Stimulated activated CD8-positive, alpha-beta memory T cell treated with anti-CD3 and anti-CD28 coated beads, Interleukin-15, amount 100 ng/mL, for 4 hours (primary cell): ENCODE measurements around the gene YDJC.
"Not testable (repeated sequence)": the region's sequence is repeated elsewhere in the genome, so short reads cannot be mapped to it uniquely, and the experiment has no call there.

Experiments
- DNase-seq, 2 donors: peaks; one replicate each; pipeline ENCODE4 v3.0.0-alpha.2; 2020; ENCODE audit warnings: low read depth in 2 of 2

The YDJC gene

DNA sequence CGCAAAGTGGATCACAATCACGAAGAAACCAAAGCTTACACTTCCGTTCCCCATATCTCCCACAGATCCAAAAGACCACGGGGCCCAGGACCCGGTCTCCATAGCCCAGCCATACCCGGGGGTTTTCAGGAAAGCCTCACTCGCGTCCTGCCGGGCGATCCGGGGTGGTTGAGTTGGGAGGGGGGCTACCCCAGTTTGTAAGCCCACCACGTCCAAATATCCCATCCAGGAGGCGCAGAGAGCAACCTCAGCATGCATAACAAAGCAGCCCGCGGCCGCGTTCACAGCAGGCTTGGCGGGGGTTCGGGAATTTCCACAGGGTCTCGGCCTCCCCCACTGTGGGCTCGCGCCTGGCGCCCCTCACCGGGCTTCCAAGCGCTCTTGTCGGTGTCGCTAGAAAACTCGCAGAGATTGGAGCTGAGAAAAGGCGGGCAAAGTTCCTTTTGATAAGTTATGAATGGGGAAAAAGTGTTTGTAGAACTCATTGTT, 21.7 kb upstream of the YDJC start:
- no peak for DNase-seq

DNA sequence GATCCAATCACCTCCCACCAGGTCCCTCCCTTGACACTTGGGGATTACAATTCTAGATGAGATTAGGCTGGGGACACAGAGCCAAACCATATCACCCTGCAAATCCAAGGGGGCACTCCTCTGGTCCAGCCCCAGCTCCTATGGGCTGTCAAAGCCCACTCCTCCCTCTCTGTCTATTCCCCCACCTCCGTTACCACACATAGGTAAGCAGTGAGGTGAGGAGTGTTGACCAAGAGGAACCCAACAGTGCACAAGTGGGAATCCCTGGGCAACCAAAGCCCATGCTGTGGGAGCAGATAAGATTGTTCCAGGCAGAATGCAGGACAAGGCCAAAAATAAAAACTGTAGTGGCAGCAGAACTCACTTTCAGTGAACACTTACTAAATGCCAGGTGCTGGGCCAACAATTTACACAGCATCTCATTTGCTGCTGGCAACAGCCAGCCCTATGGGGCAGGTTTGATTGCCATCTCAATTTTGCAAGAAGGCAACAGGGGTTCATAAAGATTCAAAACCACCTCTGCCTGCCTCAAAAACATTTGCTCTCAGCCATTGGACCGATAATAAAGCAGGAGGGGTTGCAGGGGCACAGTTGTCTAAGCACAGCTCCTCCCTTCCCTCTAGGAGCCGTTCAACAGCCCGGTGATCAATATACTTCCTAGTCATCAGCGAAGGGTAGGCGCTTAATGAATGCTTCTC, 21.1 kb upstream of the YDJC start:
- DNase-seq: no peak

DNA sequence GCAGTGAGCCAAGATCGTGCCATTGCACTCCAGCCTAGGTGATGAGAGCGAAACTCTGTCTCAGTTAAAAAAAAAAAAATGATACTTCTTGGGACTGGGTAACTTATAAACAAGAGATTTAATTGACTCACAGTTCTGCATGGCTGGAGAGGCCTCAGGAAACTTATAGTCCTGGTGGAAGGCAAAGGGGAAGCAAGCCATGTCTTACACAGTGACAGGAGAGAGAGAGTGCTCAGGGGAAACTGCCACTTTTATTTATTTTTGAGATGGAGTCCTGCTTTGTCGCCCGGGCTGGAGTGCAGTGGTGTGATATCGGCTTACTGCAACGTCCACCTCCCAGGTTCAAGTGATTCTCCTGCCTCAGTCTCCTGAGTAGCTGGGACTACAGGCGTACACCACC, 20.5 kb upstream of the YDJC start:
- DNase-seq: no peak

DNA sequence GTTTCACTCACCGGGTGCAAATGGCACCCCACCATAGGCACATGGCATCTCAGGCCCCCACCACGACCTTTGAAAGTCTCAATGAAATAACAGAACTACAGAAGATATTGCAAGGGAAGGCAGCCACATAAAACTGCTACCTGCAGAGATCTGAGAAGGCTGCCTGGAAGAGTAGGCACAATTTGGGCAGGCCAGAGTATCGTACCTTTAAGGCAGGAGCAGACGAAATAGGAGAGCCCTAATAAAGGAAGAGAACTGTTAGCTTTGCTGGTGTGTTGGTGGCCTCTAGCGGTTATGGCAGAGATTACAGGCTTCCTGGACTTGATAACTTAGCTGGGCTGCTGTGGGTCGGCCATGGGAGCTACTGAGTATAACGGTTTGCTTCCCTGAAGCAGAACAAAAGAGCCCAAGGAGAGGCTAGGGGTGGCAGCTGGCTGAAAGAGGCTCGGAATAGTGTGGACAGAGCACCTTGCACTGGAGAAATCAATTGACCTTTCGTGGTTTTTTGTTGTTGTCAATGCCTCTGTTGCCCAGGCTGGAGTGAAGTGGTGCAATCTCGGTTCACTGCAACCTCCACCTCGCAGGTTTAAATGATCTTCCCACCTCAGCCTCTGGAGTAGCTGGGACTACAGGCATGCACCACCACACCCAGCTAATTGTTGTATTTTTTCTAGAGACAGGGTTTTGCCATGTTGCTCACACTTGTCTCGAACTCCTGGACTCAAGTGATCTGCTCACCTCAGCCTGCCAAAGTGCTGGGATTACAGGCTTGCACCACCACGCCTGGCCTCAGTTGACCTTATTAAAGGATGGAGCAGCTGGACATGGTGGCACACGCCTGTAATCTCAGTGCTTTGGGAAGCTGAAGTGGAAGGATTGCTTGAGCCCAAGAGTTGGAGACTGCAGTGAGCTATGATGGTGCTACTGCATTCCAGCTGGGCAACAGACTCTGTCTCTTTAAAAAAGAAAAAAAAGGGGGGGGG, 17.1 kb upstream of the YDJC start:
- peak; percentile 38 to 61 for DNase-seq

DNA sequence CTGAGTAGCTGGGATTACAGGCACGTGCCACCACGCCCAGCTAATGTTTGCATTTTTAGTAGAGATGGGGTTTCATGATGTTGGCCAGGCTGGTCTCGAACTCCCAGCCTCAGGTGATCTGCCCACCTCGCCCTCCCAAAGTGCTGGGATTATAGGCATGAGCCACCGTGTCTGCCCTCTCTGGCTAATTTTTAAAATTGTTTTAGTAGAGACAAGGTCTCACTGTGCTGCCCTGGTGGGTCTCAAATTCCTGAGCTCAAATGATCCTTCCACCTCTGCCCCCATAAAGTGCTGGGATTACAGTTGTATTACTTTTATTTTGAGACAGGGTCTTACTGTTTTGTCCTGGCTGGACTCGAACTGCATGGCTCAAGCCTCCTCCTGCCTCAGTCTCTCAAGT, 15.7 kb upstream of the YDJC start:
- not testable (repeated sequence) for DNase-seq

DNA sequence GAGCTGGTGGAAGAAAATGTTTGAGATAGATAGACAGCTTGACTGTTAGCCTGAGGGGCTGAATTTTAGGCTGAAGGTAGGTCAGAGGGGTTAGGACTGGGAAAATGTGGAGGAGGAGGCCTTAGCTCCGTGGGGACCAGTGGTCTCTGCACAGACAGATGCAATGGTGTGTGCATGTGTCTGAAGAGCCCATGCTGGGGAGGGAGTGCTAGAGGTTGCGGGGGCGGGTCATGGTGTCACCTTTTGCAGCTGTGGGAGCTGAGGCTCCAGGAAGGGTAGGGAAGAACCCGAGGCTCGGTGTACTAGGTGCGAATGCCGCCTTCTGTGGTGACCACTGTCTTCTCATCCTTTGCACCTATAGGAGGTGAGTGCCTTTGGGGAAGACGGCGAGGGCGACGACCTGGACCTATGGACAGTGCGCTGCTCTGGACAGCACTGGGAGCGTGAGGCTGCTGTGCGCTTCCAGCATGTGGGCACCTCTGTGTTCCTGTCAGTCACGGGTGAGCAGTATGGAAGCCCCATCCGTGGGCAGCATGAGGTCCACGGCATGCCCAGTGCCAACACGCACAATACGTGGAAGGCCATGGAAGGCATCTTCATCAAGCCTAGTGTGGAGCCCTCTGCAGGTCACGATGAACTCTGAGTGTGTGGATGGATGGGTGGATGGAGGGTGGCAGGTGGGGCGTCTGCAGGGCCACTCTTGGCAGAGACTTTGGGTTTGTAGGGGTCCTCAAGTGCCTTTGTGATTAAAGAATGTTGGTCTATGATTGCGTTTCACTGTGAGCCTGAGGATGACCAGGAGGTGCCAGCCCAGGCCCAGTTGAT, 13.9 kb upstream of the YDJC start:
- no peak for DNase-seq

DNA sequence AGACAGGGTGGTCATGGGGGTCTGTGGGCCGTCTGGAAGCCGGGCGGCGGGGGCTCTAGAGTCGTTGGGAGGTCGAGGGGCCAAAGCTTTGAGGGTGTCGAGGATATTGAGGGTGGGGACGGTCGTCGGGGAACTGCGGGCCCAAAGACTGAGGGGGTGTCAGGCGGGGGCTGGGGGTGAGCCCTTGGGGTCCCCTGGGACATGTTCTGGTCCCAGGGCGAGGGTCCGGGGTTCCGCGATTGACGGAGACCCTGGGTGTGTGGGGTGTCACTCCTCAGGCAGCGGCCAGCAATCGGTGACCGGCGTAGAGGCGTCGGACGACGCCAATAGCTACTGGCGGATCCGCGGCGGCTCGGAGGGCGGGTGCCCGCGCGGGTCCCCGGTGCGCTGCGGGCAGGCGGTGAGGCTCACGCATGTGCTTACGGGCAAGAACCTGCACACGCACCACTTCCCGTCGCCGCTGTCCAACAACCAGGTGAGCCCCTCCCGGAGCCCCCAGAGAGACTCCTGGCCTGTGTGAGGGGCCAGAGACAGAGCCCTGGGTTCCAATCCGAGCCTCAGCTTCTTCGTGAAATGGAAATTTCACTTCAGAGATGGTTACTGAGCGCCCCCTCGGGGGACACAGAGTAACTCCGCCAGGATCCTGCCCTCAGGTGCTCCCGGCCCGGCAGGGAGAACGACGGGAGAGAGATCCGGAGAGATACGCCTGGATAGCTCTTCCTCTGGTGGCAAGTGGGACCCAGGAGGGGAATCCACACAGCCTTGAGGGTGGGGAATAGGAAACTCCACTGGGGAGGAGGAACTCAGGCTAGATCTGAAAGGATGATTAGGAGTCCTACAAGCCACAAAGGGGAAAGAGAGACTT, 13.0 kb upstream of the YDJC start:
- DNase-seq: peak in 1 of 2 donors; percentile 28

DNA sequence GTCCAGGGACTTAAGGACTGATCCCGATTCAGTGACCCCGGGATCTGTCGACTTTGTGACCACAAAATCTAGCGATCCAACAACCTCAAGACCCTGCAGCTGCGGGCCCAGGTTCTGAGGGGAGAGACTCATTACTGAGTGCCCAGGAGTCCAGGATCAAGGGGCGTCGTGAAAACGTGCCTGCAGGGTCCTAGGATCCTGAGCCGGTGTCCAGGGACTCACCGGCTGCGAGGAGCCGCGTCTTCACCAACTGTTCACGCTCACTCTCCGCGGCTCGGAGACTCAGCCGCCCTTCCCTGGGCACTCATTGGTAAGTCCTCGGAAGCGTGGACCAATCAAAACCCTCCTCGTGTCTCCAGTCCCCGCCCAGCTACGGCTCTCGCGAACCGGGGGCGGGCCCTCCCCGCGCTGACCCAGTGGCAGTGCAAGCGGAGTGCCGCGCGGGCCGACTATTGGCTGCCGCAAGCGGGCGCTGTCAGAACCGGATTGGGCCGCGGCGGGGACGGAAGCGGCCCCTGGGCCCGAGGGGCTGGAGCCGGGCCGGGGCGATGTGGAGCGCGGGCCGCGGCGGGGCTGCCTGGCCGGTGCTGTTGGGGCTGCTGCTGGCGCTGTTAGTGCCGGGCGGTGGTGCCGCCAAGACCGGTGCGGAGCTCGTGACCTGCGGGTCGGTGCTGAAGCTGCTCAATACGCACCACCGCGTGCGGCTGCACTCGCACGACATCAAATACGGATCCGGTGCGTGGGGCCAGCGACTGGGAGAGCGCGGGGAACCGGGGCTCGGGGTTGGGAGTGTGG, 12.2 kb upstream of the YDJC start, which contains the start of gene SDF2L1:
SDF2L1 (plus strand) TSS at position 514 of the 795 bp plus-strand sequence; CDS start at position 549, 35 bp downstream.
- peak; percentile 96 to 97 for DNase-seq

DNA sequence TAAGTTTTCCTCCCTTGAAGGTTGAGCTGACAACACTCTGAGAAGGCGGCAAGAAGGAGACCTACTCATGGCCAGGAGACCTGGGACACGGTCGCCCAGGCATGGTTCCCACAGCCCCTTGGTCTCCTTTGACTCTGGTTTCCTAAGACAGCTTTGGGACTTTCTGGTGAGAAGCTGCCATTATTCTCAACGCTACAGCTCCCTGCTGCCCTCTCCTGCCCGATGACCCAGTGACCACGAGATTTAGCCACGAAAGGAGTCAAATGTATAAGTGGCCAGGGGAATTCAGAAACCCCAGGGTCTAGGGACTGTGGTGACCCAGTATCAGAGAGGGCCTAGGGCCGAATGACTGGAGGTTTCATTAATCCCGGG, 11.6 kb upstream of the YDJC start:
- no peak for DNase-seq

DNA sequence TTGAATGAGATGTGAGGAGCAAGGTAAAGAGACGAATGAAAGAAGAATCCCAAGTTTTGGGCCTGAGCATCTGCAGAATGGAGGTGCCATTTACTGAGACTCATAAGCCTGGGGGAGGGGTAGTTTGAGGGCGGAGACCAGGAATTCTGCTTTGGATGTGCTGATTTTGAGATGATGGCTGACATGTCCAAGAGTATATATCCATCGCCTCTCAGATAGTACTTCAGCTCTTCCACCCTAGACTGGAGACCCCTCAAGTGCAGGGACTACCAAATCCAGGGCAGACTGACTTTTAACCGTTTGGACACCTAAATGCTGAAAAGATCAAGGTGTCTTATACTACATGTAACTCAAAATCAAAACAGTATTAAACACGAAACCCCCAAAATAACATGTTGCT, 11.0 kb upstream of the YDJC start:
- no peak for DNase-seq

DNA sequence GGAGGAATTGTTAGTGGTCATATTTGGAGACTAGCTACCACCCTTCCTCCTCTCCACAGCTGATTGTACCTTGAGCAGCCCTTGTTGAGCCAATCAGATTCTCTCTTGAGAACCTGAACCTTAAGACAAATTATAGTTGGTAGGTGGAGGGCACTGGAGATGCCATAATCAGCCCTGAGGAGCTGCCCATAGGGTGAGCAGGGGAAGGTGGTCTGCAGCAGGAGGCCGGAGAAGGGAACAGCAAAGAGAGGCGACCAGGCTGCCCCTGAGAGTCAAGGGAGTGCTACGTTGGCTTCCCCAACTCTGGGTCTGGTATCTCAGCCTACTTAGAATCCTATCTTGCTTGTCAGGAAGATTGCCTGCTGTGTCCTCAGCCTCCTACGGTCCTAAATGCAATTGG, 9.5 kb upstream of the YDJC start:
- no peak for DNase-seq

DNA sequence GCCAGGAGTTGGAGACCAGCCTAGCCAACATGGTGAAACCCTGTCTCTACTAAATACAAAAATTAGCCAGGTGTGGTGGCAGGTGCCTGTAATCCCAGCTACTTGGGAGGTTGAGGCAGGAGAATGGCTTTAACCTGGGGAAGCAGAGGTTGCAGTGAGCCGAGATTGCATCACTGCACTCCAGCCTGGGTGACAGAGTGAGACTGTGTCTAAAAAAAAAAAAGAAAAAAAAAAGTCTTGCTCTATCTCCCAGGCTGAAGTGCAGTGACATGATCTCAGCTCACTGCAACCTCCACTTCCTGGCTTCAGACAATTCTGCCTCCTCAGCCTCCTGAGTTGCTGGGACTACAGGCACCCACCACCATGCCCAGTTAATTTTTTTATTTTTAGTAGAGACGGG, 7.6 kb upstream of the YDJC start:
- DNase-seq: not testable (repeated sequence)

DNA sequence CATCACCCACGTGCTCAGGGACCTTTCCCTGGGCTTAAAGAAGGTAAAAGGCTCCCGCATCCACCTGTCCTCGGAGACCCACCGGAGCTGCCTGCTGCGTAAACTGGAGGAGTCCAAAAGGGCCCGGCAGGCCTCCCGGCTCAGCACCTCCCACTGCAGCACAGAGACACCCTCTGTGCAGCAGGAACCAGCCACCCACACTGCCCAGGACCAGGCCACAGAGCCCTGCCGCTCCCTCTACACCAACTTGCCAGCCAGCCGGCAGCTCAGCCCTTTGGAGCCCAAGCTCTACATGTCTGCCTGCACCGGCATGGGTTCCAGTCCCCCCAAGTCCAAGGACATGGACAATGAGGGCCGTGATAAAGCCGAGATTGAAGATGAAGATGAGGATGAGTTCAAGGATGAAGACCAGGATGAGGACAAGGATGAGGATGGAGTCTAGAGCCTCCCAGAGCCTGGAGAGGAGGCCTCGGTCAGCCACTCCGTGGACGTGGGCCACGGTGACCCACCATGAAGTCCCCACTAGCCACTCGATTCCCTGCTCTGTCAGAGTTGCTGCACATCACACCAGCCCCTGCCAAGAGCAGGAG, 6.9 kb upstream of the YDJC start:
- DNase-seq: no peak

DNA sequence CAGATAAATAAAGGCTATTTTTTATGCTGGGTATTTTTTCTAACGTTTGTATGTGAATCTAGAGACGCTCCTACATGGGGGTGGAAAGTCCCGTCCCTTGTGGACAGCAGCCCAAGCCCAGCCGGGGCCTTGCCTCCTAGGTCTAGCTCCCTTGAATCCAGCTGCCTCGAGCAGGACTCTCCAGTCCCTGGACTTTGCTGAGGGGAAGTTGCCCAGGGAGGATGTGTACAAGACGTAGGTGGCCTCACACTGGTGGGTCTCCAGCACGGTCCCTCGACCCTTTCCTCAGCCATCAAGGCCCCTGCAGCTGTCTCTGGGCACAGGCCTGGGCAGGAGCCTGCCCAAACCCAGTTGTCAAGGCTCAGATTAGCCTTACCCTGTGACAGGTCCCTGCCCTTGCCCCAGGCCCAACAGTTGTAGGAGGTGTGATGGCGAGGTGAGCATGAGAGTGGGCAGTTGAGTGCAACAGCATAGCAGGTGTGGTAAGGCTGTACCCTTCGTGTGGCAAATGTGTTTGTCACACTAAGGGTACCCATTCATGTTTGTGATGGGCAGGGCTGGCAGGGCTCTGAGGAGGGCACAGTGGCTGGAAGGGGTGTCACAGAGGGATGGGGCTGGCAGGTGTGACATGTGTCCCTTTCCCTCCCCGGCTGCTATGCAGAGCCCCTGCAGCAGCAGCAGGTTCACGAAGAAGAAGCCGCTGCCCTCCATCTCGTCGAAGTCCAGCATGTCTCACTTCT, 6.1 kb upstream of the YDJC start:
- DNase-seq: no peak

DNA sequence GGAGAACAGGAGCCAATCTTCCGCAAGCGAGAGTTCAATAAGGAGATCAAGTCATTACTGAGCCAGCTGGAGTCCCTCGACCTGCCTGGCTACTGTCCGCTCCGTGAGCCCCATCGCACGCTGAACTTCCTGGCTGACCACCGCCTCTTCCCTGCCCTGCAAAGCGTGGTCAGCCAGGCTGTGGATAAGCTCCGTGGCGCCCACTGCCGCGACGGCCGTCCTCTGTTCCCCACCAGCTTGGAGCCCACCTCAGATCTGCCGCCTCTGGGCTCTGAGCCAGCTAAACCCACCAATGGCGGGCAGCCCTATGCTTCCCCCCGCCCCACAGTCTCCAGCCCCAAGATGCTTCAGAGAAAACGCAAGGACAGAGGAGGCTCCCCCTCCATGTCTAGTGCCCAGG, 5.0 kb upstream of the YDJC start:
- DNase-seq: no peak

DNA sequence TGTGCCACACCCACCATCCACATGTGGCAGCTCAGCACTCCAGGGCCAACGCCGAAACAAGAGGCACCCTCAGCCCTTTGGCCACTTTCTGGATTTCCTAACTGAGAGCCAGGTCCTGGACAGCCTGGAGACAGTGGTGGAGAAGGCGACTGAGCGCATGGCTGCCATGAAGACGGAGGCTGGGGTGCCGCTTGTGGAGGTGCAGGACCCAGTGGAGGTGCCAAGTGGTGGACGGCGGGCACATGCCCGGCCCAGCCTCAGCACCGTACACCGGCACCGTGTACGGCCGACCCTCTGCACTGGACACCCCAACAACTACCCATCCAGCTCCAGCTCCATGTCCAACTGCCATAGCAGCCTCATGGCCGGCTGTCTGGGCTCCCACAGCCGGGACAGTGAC, 4.3 kb upstream of the YDJC start:
- DNase-seq: no peak

DNA sequence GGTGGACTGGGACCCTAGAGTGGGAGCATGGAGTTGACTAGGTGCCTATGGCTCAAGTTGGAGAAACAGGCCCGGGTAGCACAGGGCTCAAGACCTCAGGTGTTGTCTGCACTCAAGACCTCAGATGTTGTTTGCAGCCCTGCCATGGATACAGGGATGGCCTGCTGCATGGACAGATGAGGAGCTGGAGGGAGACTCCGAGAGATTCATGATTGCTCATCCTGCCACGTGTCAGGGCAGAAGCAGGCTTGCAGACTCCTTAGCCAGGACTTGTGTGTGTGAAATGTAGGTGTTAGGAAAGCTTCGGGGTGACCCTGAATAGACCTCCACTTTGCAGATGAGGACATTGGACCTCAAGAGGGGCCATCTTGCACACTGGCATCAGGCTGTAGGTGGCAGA, 3.7 kb upstream of the YDJC start:
- DNase-seq: no peak

DNA sequence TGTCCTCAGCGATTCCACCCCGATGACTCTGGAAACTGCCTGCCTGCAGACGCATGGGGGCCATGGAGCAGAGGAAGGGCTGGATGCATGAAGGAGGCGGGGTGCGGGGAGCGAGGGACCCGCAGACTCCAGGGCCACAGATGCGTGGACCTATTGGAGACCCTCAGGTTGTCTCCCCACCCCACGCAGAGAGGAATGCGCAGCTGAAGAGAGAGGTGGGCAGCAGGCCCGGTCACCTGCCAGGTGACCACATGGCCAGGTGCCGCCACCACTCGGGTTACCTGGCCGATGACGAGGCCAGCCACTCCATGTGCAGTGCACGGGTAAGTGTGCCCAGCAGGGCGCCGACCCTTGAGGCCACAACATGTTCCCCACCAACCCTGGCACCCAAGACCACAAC, 3.1 kb upstream of the YDJC start:
- no peak for DNase-seq
